Transverse colon (tissue), 4 donors: ENCODE data around the gene SLC39A11.

ENCODE experiments used
- EP300 ChIP-seq: sonication (generic); formaldehyde crosslinking; IDR thresholded peaks from one replicate; pipeline ENCODE4 v1.6.1; 2017; ENCODE audit warnings: antibody characterized with exemption, low read depth
- POLR2A ChIP-seq: fragments of 450-650 bp; IDR thresholded peaks from one replicate; pipeline ENCODE4 v1.6.1; 2016; ENCODE audit warnings: antibody characterized with exemption, mild to moderate bottlenecking, moderate library complexity
- POLR2AphosphoS5 ChIP-seq, 3 donors: sonication (generic); formaldehyde crosslinking; IDR thresholded peaks; one replicate each; pipeline ENCODE4 v1.6.1; 2016; ENCODE audit warnings: antibody characterized with exemption in 3 of 3
- TF ChIP-seq, protein P1 (sequence below), 5 experiments: fragments of 200-600 bp in 3 of 5; fragments of 450-650 bp in 2 of 5; sonication (generic) in 3 of 5; IDR thresholded peaks; 1 replicate in 2 of 5; 2 replicates in 3 of 5; pipeline ENCODE4 v1.5.1; 2016 to 2017; ENCODE audit warnings: antibody characterized with exemption in 5 of 5, inconsistent platforms in 3 of 5, mild to moderate bottlenecking in 2 of 5, moderate library complexity in 1 of 5

DNA sequence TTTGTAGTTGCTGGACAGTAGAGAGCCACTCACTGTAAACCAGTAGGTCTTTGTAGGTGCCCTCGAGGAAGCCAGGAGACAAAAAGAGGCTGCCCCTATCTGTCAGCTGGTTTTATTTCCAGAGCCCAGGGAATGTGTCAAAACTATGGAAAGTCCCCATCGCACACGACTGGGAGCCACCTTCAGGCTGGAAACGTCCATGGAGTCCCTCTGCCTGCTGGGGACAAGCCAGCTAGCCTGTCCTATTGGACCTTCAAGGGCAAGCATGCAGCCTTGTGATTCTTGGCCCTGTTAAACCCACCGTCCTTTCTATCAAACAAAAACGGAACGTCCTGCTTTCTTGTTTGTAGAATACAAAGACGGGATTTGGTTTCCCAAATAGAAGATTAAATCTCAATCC, 289.8 kb downstream of the SLC39A11 start:
- TF ChIP-seq, protein P1, sequence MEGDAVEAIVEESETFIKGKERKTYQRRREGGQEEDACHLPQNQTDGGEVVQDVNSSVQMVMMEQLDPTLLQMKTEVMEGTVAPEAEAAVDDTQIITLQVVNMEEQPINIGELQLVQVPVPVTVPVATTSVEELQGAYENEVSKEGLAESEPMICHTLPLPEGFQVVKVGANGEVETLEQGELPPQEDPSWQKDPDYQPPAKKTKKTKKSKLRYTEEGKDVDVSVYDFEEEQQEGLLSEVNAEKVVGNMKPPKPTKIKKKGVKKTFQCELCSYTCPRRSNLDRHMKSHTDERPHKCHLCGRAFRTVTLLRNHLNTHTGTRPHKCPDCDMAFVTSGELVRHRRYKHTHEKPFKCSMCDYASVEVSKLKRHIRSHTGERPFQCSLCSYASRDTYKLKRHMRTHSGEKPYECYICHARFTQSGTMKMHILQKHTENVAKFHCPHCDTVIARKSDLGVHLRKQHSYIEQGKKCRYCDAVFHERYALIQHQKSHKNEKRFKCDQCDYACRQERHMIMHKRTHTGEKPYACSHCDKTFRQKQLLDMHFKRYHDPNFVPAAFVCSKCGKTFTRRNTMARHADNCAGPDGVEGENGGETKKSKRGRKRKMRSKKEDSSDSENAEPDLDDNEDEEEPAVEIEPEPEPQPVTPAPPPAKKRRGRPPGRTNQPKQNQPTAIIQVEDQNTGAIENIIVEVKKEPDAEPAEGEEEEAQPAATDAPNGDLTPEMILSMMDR (IDR thresholded peaks at IDR 0.05) = no peak
- TF ChIP-seq POLR2A = no peak
- TF ChIP-seq POLR2AphosphoS5 (IDR thresholded peaks at IDR 0.05) = no peak
- TF ChIP-seq EP300 = no peak
